ENCODE data around the gene LAIR1. TPM values are rescaled to one million over a fixed set of nuclear protein-coding genes. Genes with fewer than 3 reads are reported as not detected.
A peak's percentile ranks its signal among the peaks of the same experiment; 100 is the strongest.

The LAIR1 gene
- total RNA-seq, 1 donor from 2014 or later = not detected

DNA sequence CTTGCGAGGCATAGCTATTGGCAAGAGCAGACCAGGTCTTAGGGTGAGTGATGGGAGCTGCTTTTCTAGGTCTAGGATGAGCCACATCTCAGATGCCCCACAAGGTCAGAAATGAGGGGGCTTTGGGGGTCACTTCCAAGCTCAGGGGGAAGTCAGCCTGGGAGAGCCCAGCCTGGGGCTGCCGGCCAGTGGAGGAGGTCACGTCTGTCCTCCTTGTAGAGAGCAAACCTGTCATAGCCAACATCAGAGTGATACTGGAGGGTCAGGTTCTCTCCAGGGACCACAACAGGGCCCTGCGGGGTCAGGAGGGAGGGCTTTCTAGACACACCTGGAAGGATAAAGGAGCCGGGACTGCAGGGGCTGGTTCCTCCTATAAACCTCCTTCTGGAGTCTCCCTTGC is 54.2 kb downstream of the LAIR1 start:
- no peak overlapping the region for H3K4me3 Mint-ChIP-seq
- H3K9me3 Mint-ChIP-seq = no peaks in the 10 kb centered on the region
- TF ChIP-seq, protein P1, sequence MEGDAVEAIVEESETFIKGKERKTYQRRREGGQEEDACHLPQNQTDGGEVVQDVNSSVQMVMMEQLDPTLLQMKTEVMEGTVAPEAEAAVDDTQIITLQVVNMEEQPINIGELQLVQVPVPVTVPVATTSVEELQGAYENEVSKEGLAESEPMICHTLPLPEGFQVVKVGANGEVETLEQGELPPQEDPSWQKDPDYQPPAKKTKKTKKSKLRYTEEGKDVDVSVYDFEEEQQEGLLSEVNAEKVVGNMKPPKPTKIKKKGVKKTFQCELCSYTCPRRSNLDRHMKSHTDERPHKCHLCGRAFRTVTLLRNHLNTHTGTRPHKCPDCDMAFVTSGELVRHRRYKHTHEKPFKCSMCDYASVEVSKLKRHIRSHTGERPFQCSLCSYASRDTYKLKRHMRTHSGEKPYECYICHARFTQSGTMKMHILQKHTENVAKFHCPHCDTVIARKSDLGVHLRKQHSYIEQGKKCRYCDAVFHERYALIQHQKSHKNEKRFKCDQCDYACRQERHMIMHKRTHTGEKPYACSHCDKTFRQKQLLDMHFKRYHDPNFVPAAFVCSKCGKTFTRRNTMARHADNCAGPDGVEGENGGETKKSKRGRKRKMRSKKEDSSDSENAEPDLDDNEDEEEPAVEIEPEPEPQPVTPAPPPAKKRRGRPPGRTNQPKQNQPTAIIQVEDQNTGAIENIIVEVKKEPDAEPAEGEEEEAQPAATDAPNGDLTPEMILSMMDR (conservative IDR thresholded peaks at IDR 0.05) = no peak
- no peaks in the 10 kb centered on the region for H3K36me3 Mint-ChIP-seq
- peak; percentile 50 for DNase-seq (ENCODE audit: extremely low spot score, unreplicated experiment)
- H3K27ac Mint-ChIP-seq = no peak overlapping the region
- peaks cover 8% of the 10 kb centered on the region for H3K27me3 Mint-ChIP-seq
- H3K4me1 Mint-ChIP-seq (ENCODE audit: unreplicated experiment) = no peaks in the 10 kb centered on the region

DNA sequence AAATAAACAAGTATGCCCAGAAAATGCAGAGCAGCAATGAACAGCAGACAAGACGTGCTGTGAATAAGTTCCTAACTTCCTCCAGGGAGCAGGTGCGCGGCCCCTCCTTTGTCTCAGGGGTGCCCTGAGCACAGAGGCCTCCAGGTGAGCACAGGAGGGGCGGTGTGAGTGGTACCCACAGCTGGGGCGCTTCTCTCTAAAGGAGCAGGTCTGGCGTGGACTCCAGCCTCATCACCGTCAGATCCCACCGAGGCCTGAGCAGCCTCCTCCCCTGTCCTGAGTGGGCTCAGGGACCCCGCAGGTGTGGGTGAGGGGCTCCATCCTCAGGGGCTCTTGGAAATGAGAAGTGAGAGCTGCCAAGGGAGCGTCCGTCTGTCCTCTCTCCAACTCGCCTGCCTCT is 54.9 kb downstream of the LAIR1 start:
- TF ChIP-seq, protein P1 (conservative IDR thresholded peaks at IDR 0.05) = no peak
- Mint-ChIP-seq H3K4me3 (no peak overlapping the region), H3K27ac (no peak overlapping the region), H3K9me3 (no peaks in the 10 kb centered on the region), H3K36me3 (no peaks in the 10 kb centered on the region), H3K4me1 (ENCODE audit: unreplicated experiment) (no peaks in the 10 kb centered on the region), H3K27me3 (peaks cover 11% of the 10 kb centered on the region)
- DNase-seq (ENCODE audit: extremely low spot score, unreplicated experiment) = peak; percentile 44

DNA sequence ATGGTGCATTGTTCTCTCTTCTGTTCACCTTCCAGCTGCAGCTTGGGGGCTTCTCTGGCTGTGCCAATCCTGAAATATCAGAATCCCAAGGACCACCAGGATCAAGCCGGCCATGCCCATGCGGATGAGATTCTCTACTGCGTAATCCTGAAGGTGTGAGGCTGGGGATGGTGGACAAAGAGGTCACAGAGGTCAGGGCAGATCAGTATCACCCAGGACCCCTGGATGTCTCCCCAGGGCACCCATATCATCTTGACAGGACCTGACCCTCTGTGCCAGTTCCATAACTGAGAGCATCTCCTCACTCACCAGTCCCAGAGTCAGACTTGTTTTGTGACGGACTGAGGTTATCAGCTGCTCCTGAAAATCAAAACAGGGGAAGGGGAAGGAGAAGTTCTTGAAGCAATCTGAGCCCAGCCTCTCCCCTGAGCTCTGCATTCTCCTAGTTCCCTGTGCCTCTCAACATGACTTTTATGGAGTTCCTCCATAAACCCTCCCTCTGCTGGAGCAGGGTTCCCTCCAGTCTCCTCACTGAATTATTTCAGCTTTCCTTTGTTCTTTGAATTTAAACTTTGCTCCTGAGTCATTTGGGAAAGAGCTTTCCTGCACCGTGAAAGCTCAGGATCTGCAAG is 57.2 kb downstream of the LAIR1 start:
- peaks cover 10% of the 10 kb centered on the region for H3K27me3 Mint-ChIP-seq
- H3K36me3 Mint-ChIP-seq = no peaks in the 10 kb centered on the region
- peak; percentile 40 for DNase-seq (ENCODE audit: extremely low spot score, unreplicated experiment)
- no peak overlapping the region for H3K4me3 Mint-ChIP-seq
- no peak overlapping the region for H3K27ac Mint-ChIP-seq
- H3K4me1 Mint-ChIP-seq (ENCODE audit: unreplicated experiment) = no peaks in the 10 kb centered on the region
- H3K9me3 Mint-ChIP-seq = no peaks in the 10 kb centered on the region
- TF ChIP-seq, protein P1 (conservative IDR thresholded peaks at IDR 0.05) = no peak

DNA sequence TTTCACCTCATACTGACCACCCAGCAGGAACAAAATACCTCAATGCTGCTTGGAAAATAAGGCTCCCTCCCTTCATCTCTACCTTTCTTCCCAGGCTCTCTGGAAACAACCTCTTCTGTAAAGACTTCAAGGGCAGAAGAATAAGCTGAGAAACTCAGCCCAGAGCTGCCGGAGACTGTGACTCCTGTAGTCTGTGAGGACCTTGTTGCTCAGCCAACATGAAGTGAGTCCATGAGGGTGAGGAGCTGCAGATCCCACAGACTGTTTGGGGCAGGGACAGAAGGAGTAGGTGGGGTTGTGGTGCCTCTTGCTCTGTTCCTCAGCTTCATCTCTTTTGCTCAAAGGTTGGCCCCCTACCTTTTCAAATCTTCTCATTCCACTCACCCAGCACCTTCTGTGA is 59.6 kb downstream of the LAIR1 start:
- no peak overlapping the region for H3K27ac Mint-ChIP-seq
- TF ChIP-seq, protein P1 (conservative IDR thresholded peaks at IDR 0.05) = no peak
- H3K9me3 Mint-ChIP-seq = no peaks in the 10 kb centered on the region
- H3K4me3 Mint-ChIP-seq = no peak overlapping the region
- no peaks in the 10 kb centered on the region for H3K36me3 Mint-ChIP-seq
- DNase-seq (ENCODE audit: extremely low spot score, unreplicated experiment) = peak; percentile 25
- peaks cover 23% of the 10 kb centered on the region for H3K27me3 Mint-ChIP-seq
- no peaks in the 10 kb centered on the region for H3K4me1 Mint-ChIP-seq (ENCODE audit: unreplicated experiment)

DNA sequence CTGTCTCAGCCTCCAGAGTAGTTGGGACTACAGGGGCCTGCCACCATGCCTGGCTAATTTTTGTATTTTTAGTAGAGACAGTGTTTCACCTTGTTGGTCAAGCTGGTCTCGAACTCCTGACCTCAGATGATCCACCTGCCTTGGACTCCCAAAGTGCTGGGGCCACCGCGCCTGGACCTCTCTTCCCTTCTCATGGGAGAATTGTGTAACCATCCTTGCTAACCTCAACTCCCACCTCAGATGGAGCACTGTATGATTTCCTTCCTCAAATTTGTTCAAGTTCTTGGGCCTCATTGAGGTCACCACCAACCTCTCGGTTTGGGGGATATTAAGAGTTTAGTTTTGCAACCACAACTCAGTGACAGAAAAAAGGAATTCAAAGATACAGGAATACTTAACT is 62.5 kb downstream of the LAIR1 start:
- Mint-ChIP-seq H3K27me3 (peaks cover 37% of the 10 kb centered on the region), H3K4me3 (no peak overlapping the region), H3K9me3 (no peaks in the 10 kb centered on the region), H3K27ac (no peak overlapping the region), H3K4me1 (ENCODE audit: unreplicated experiment) (no peaks in the 10 kb centered on the region), H3K36me3 (no peaks in the 10 kb centered on the region)
- TF ChIP-seq, protein P1 (conservative IDR thresholded peaks at IDR 0.05) = no peak
- DNase-seq (ENCODE audit: extremely low spot score, unreplicated experiment) = peak; percentile 31

Other genes starting within 250 kb of the LAIR1 start
- 14.1 and 17.0 TPM in 2 replicates for gene TFPT, start 249.3 kb downstream of the LAIR1 start, total RNA-seq (ENCODE audit: low replicate concordance)
- gene PRPF31, start 249.2 kb downstream of the LAIR1 start, total RNA-seq (ENCODE audit: low replicate concordance) = 80.5 and 89.8 TPM in 2 replicates
- gene CNOT3, start 227.2 kb downstream of the LAIR1 start, total RNA-seq (ENCODE audit: low replicate concordance) = 55.4 and 72.9 TPM in 2 replicates
- gene LENG1, start 205.2 kb downstream of the LAIR1 start, total RNA-seq (ENCODE audit: low replicate concordance) = 6.6 and 7.5 TPM in 2 replicates
- gene TMC4, start 191.8 kb downstream of the LAIR1 start, total RNA-seq (ENCODE audit: low replicate concordance) = 24.2 and 42.1 TPM in 2 replicates
- gene MBOAT7, start 175.4 kb downstream of the LAIR1 start, total RNA-seq (ENCODE audit: low replicate concordance) = 73.3 and 86.7 TPM in 2 replicates
- gene TSEN34, start 173.6 kb downstream of the LAIR1 start, total RNA-seq (ENCODE audit: low replicate concordance) = 39.3 and 41.9 TPM in 2 replicates
- gene RPS9, start 164.1 kb downstream of the LAIR1 start, total RNA-seq (ENCODE audit: low replicate concordance) = 1,437 and 1,455 TPM in 2 replicates
- gene LILRB3, start 141.9 kb downstream of the LAIR1 start, total RNA-seq (ENCODE audit: low replicate concordance) = not detected in 2 replicates
- not detected in 2 replicates for gene LILRA6, start 122.1 kb downstream of the LAIR1 start, total RNA-seq (ENCODE audit: low replicate concordance)
- gene LILRB5, start 107.7 kb downstream of the LAIR1 start, total RNA-seq (ENCODE audit: low replicate concordance) = not detected in 2 replicates
- not detected in 2 replicates for gene LILRB2, start 83.8 kb downstream of the LAIR1 start, total RNA-seq (ENCODE audit: low replicate concordance)
- not detected in 2 replicates for gene LILRA5, start 51.8 kb downstream of the LAIR1 start, total RNA-seq (ENCODE audit: low replicate concordance)
- gene LILRA4, start 25.8 kb downstream of the LAIR1 start, total RNA-seq (ENCODE audit: low replicate concordance) = not detected in 2 replicates
- 8.7 and 50.7 TPM in 2 replicates for gene TTYH1, start 50.5 kb upstream of the LAIR1 start, total RNA-seq (ENCODE audit: low replicate concordance)
- 135 and 196 TPM in 2 replicates for gene LENG8, start 84.3 kb upstream of the LAIR1 start, total RNA-seq (ENCODE audit: low replicate concordance)
- gene LENG9, start 98.8 kb upstream of the LAIR1 start, total RNA-seq (ENCODE audit: low replicate concordance) = 3.9 and 4.2 TPM in 2 replicates
- gene CDC42EP5, start 108.4 kb upstream of the LAIR1 start, total RNA-seq (ENCODE audit: low replicate concordance) = 16.1 and 24.3 TPM in 2 replicates
- gene LAIR2, start 137.9 kb upstream of the LAIR1 start, total RNA-seq (ENCODE audit: low replicate concordance) = not detected in 2 replicates
- not detected in 2 replicates for gene LILRA2, start 208.9 kb upstream of the LAIR1 start, total RNA-seq (ENCODE audit: low replicate concordance)
- gene LILRA1, start 228.7 kb upstream of the LAIR1 start, total RNA-seq (ENCODE audit: low replicate concordance) = not detected in 2 replicates

Data from type B pancreatic cell (in vitro differentiated cells).